ENCODE measurements around the gene KSR2. TPM values are rescaled to one million over a fixed set of nuclear protein-coding genes. Genes with fewer than 3 reads are reported as not detected.

Gene KSR2
- total and polyA plus RNA-seq, 2 of the 13 experiments (the other 11 are each of a cell fraction or from before 2014, with no cell fraction given), result 0.02 TPM; not detected in 1

- ATAC-seq, result no peak
- in situ Hi-C loops (cut with HindIII; ENCODE audit: extremely low pct_ligation_motif_present, low pct_unique_long_range_greater_than_20kb), result no loop called here
- Histone ChIP-seq H3K9ac (ENCODE audit: insufficient read depth, low read depth, low read length) (no peak overlapping the region), H3K27me3 (ENCODE audit: control insufficient read depth in 1 of 2, insufficient read depth in 2 of 2, low read length in 2 of 2) (no peaks in the 10 kb centered on the region; a peak in 2 of 5 replicates), H2AFZ (ENCODE audit: low read length) (no peak overlapping the region), H3K4me2 (ENCODE audit: low read depth, low read length) (no peak overlapping the region), H4K20me1 (ENCODE audit: insufficient read depth, low read length) (no peaks in the 10 kb centered on the region), H3K79me2 (ENCODE audit: insufficient read depth, low read length) (no peaks in the 10 kb centered on the region), H3K4me1 (ENCODE audit: insufficient read depth, low read length) (peaks cover 7% of the 10 kb centered on the region; the same call in 1 of the 2 replicates), H3K27ac (ENCODE audit: extremely low read length, insufficient read depth, low read length) (no peak overlapping the region), H3K9me3 (ENCODE audit: low read length) (no peaks in the 10 kb centered on the region), H3K36me3 (replicated peaks in 1 of 2; ENCODE audit: control insufficient read depth in 1 of 2, insufficient read depth in 2 of 2, low read length in 2 of 2) (no peaks in the 10 kb centered on the region), H3K4me3 (replicated peaks in 1 of 3; ENCODE audit: insufficient read depth in 1 of 3, low read depth in 2 of 3, low read length in 3 of 3) (no peak overlapping the region)
- ChIA-PET POLR2A (no interaction called here), CTCF (ENCODE audit: low intra/inter-chr PET ratio, low total read pairs) (no interaction called here)
- FAIRE-seq, result no peak
- TF ChIP-seq RAD21 (CRISPR knock-in tag; IDR thresholded peaks at IDR 0.05) (no peak), NFIB (CRISPR knock-in tag; IDR thresholded peaks at IDR 0.05; ENCODE audit: borderline replicate concordance) (no peak), JARID2 (CRISPR knock-in tag; IDR thresholded peaks at IDR 0.05; ENCODE audit: insufficient replicate concordance) (no peak), HDAC1 (CRISPR knock-in tag; IDR thresholded peaks at IDR 0.05) (no peak), ZFP82 (CRISPR knock-in tag; IDR thresholded peaks at IDR 0.05; ENCODE audit: borderline replicate concordance) (no peak)
- intact Hi-C loops (cut with micrococcal nuclease; ENCODE audit: unreplicated experiment), result no loop called here
- 6% methylated on average over 3 of the region's 3 CpGs for WGBS (ENCODE audit: low lambda C conversion rate)
- no TSS peak for BruUV-seq (replicated peaks)
- DNase-seq (ENCODE audit: low spot score), result no peak
Measured at GRCh38 chr12:117498880-117499279, 469.9 kb downstream of the KSR2 start.

- ATAC-seq (no peak), DNase-seq (ENCODE audit: low spot score) (no peak), FAIRE-seq (no peak)
- no peaks in the 10 kb centered on the region for H3K79me2 ChIP-seq (ENCODE audit: insufficient read depth, low read length)
- POLR2A ChIA-PET, result no interaction called here
- in situ Hi-C loops (cut with HindIII; ENCODE audit: extremely low pct_ligation_motif_present, low pct_unique_long_range_greater_than_20kb), result no loop called here
- no peak overlapping the region for H3K4me3 ChIP-seq (replicated peaks in 1 of 3; ENCODE audit: insufficient read depth in 1 of 3, low read depth in 2 of 3, low read length in 3 of 3)
- WGBS (ENCODE audit: low lambda C conversion rate), result no CpG with 5 or more reads among the region's 2 CpGs
- no TSS peak for BruUV-seq (replicated peaks)
- peaks cover 7% of the 10 kb centered on the region; the same call in 1 of the 2 replicates for H3K4me1 ChIP-seq (ENCODE audit: insufficient read depth, low read length)
- intact Hi-C loops (cut with micrococcal nuclease; ENCODE audit: unreplicated experiment), result no loop called here
- H3K9ac ChIP-seq (ENCODE audit: insufficient read depth, low read depth, low read length), result no peak overlapping the region
- no peaks in the 10 kb centered on the region for H4K20me1 ChIP-seq (ENCODE audit: insufficient read depth, low read length)
- no peaks in the 10 kb centered on the region; a peak in 2 of 5 replicates for H3K27me3 ChIP-seq (ENCODE audit: control insufficient read depth in 1 of 2, insufficient read depth in 2 of 2, low read length in 2 of 2)
- no peaks in the 10 kb centered on the region for H3K36me3 ChIP-seq (replicated peaks in 1 of 2; ENCODE audit: control insufficient read depth in 1 of 2, insufficient read depth in 2 of 2, low read length in 2 of 2)
- no peak overlapping the region for H3K4me2 ChIP-seq (ENCODE audit: low read depth, low read length)
- CTCF ChIA-PET (ENCODE audit: low intra/inter-chr PET ratio, low total read pairs), result no interaction called here
- H3K9me3 ChIP-seq (ENCODE audit: low read length), result no peaks in the 10 kb centered on the region
- H3K27ac ChIP-seq (ENCODE audit: extremely low read length, insufficient read depth, low read length), result no peak overlapping the region
- H2AFZ ChIP-seq (ENCODE audit: low read length), result no peak overlapping the region
- no peak for TF ChIP-seq DMAP1 (CRISPR knock-in tag; IDR thresholded peaks at IDR 0.05)
- no peak for TF ChIP-seq CENPX (CRISPR knock-in tag; IDR thresholded peaks at IDR 0.05)
- no peak for TF ChIP-seq TBL1XR1 (IDR thresholded peaks at IDR 0.05; ENCODE audit: borderline replicate concordance, low read length, partially characterized antibody)
- no peak for TF ChIP-seq ZNF382 (CRISPR knock-in tag; IDR thresholded peaks at IDR 0.05; ENCODE audit: borderline replicate concordance)
- no peak for TF ChIP-seq NFRKB (IDR thresholded peaks at IDR 0.05)
- no peak for TF ChIP-seq ELK4 (CRISPR knock-in tag; IDR thresholded peaks at IDR 0.05; ENCODE audit: borderline replicate concordance)
- TF ChIP-seq ZNF572 (CRISPR knock-in tag; IDR thresholded peaks at IDR 0.05), result no peak
- no peak for TF ChIP-seq HOXA5 (CRISPR knock-in tag; IDR thresholded peaks at IDR 0.05)
- TF ChIP-seq, protein P1, sequence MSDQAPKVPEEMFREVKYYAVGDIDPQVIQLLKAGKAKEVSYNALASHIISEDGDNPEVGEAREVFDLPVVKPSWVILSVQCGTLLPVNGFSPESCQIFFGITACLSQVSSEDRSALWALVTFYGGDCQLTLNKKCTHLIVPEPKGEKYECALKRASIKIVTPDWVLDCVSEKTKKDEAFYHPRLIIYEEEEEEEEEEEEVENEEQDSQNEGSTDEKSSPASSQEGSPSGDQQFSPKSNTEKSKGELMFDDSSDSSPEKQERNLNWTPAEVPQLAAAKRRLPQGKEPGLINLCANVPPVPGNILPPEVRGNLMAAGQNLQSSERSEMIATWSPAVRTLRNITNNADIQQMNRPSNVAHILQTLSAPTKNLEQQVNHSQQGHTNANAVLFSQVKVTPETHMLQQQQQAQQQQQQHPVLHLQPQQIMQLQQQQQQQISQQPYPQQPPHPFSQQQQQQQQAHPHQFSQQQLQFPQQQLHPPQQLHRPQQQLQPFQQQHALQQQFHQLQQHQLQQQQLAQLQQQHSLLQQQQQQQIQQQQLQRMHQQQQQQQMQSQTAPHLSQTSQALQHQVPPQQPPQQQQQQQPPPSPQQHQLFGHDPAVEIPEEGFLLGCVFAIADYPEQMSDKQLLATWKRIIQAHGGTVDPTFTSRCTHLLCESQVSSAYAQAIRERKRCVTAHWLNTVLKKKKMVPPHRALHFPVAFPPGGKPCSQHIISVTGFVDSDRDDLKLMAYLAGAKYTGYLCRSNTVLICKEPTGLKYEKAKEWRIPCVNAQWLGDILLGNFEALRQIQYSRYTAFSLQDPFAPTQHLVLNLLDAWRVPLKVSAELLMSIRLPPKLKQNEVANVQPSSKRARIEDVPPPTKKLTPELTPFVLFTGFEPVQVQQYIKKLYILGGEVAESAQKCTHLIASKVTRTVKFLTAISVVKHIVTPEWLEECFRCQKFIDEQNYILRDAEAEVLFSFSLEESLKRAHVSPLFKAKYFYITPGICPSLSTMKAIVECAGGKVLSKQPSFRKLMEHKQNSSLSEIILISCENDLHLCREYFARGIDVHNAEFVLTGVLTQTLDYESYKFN (CRISPR knock-in tag; conservative IDR thresholded peaks at IDR 0.05), result no peak
- no peak for TF ChIP-seq CCAR2 (optimal IDR thresholded peaks at IDR 0.05; ENCODE audit: low read depth, low read length)
- TF ChIP-seq CCDC6 (CRISPR knock-in tag; IDR thresholded peaks at IDR 0.05), result no peak
Measured at GRCh38 chr12:117498256-117498655, 470.5 kb downstream of the KSR2 start.

All from HepG2 (cell line).